GM23338 (cell line): ENCODE results near the gene CERK. TPM values are rescaled to one million over a fixed set of nuclear protein-coding genes. Genes with fewer than 3 reads are reported as not detected.
A peak's percentile ranks its signal among the peaks of the same experiment; 100 is the strongest.

Experiments
- ATAC-seq: fragments of 200-7000 bp; cut with Tn5 transposase; 3 replicates; pipeline ENCODE4 v1.9.1; 2020
- DNase-seq: peaks from one replicate; pipeline ENCODE4 v3.0.0-alpha.2; 2015; ENCODE audit warnings: low spot score
- H2AFZ ChIP-seq: fragments of 200-600 bp; sonication (generic); 2 replicates; pipeline ENCODE4 v1.8.0; 2016; ENCODE audit warnings: antibody characterized with exemption, mild to moderate bottlenecking, moderate library complexity
- H3F3A ChIP-seq: fragments of 200-600 bp; sonication (generic); replicated peaks from 2 replicates; pipeline ENCODE4 v1.8.0; 2017; ENCODE audit warnings: antibody characterized with exemption, mixed run types, low read depth
- H3K27ac ChIP-seq: fragments of 200-600 bp; sonication (generic); 2 replicates; pipeline ENCODE4 v1.6.1; 2016; ENCODE audit warnings: low read depth
- H3K27me3 ChIP-seq: fragments of 200-600 bp; sonication (generic); 2 replicates; pipeline ENCODE4 v1.8.0; 2016; ENCODE audit warnings: mild to moderate bottlenecking, mixed run types, moderate library complexity; ENCODE audit not compliant: insufficient read depth
- H3K36me3 ChIP-seq: fragments of 200-600 bp; sonication (generic); 2 replicates; pipeline ENCODE4 v1.8.0; 2016; ENCODE audit warnings: mild to moderate bottlenecking; ENCODE audit not compliant: insufficient read depth
- H3K4me1 ChIP-seq: fragments of 200-600 bp; sonication (generic); 2 replicates; pipeline ENCODE4 v1.8.0; 2016; ENCODE audit warnings: mild to moderate bottlenecking, moderate library complexity; ENCODE audit not compliant: insufficient read depth
- H3K4me2 ChIP-seq: fragments of 200-600 bp; sonication (generic); 2 replicates; pipeline ENCODE4 v1.7.1; 2017; ENCODE audit warnings: mixed run types
- H3K4me3 ChIP-seq: fragments of 200-600 bp; sonication (generic); 2 replicates; pipeline ENCODE4 v1.6.1; 2016; ENCODE audit warnings: mixed run types
- H3K79me2 ChIP-seq: fragments of 200-600 bp; sonication (generic); replicated peaks from 2 replicates; pipeline ENCODE4 v1.8.0; 2017; ENCODE audit warnings: mild to moderate bottlenecking; ENCODE audit not compliant: insufficient read depth
- H3K9me2 ChIP-seq: fragments of 200-600 bp; sonication (generic); 2 replicates; pipeline ENCODE4 v1.8.0; 2017; ENCODE audit not compliant: insufficient read depth
- H4K20me1 ChIP-seq: fragments of 200-600 bp; sonication (generic); replicated peaks from 2 replicates; pipeline ENCODE4 v1.8.0; 2017; ENCODE audit warnings: mild to moderate bottlenecking; ENCODE audit not compliant: insufficient read depth
- H3K27ac Mint-ChIP-seq: 2 replicates; pipeline ENCODE4 v1.8.0; 2020; ENCODE audit warnings: inconsistent platforms, mild to moderate bottlenecking, moderate library complexity, mixed read lengths
- H3K27me3 Mint-ChIP-seq: 3 replicates; pipeline ENCODE4 v1.8.0; 2022; ENCODE audit warnings: low read depth, mild to moderate bottlenecking, moderate library complexity, mixed read lengths, inconsistent platforms; ENCODE audit not compliant: insufficient read depth, poor library complexity
- H3K36me3 Mint-ChIP-seq: 3 replicates; pipeline ENCODE4 v1.8.0; 2021; ENCODE audit warnings: low read depth, mild to moderate bottlenecking, inconsistent platforms, moderate library complexity, mixed read lengths
- H3K4me1 Mint-ChIP-seq: 3 replicates; pipeline ENCODE4 v1.8.0; 2020; ENCODE audit warnings: mild to moderate bottlenecking, inconsistent platforms, mixed read lengths
- H3K4me3 Mint-ChIP-seq: 3 replicates; pipeline ENCODE4 v1.8.0; 2021; ENCODE audit warnings: moderate library complexity, mild to moderate bottlenecking, inconsistent platforms, mixed read lengths
- H3K9me3 Mint-ChIP-seq: 3 replicates; pipeline ENCODE4 v1.8.0; 2020; ENCODE audit warnings: moderate library complexity, mild to moderate bottlenecking, inconsistent platforms, mixed read lengths
- CTCF ChIP-seq, 2 experiments: fragments of 200-600 bp in 1 of 2; sonication (generic) in 1 of 2; conservative IDR thresholded peaks; 2 replicates each; pipeline versions ENCODE4 v1.5.1 to v1.6.1; 2016 to 2017; ENCODE audit warnings: antibody characterized with exemption in 2 of 2, low read depth in 2 of 2, mild to moderate bottlenecking in 2 of 2, moderate library complexity in 1 of 2
- EZH2phosphoT487 ChIP-seq: fragments of 200-600 bp; sonication (generic); IDR thresholded peaks from one replicate; pipeline ENCODE4 v1.8.1; 2018; ENCODE audit warnings: antibody characterized with exemption; ENCODE audit not compliant: unreplicated experiment
- JUNB ChIP-seq: IDR thresholded peaks from one replicate; pipeline ENCODE4 v1.6.1; 2016; ENCODE audit warnings: antibody characterized with exemption; ENCODE audit not compliant: unreplicated experiment
- NANOG ChIP-seq: IDR thresholded peaks from 2 replicates; pipeline ENCODE4 v1.6.1; 2016; ENCODE audit warnings: antibody characterized with exemption, borderline replicate concordance
- POLR2AphosphoS5 ChIP-seq: IDR thresholded peaks from 2 replicates; pipeline ENCODE4 v1.6.1; 2016; ENCODE audit warnings: antibody characterized with exemption, low read depth
- ZNF462 ChIP-seq: fragments of 250-450 bp; sonication (Bioruptor Pico); IDR thresholded peaks from 2 replicates; pipeline ENCODE4 v1.5.0; 2020; ENCODE audit warnings: mild to moderate bottlenecking, moderate library complexity
- polyA plus RNA-seq: library from polyadenylated mRNA; unstranded; fragments of >200 nt; fragmentation: Nextera tagmentation; extraction: Ambion mirVana; gene quantifications from 2 replicates; pipeline ENCODE4 v1.2.1, GENCODE V29; 2016
- total RNA-seq: library from RNA; depleted of rRNA; stranded (reverse); fragments of >200 nt; shearing (Covaris generic); gene quantifications from 2 replicates; pipeline ENCODE4 v1.2.3, GENCODE V29; 2014

Gene CERK
- total and polyA plus RNA-seq, 2 experiments from 2014 or later: 12.7 to 62.9 TPM

- no peaks in the 10 kb centered on the region for H3K36me3 Mint-ChIP-seq
- no peaks in the 10 kb centered on the region for H3K4me1 ChIP-seq
- ATAC-seq (no peak), DNase-seq (no peak)
- H3K4me2 ChIP-seq: no peak overlapping the region
- peaks cover 17% of the 10 kb centered on the region; the same call in 2 of the 3 replicates for H3K4me1 Mint-ChIP-seq
- H3K27me3 ChIP-seq: no peaks in the 10 kb centered on the region
- peaks cover 9% of the 10 kb centered on the region for H3K27me3 Mint-ChIP-seq
- no peak overlapping the region for H3K4me3 ChIP-seq
- H3K27ac ChIP-seq: no peak overlapping the region
- H3F3A ChIP-seq: no peaks in the 10 kb centered on the region
- no peaks in the 10 kb centered on the region for H3K79me2 ChIP-seq
- no peak overlapping the region for H3K4me3 Mint-ChIP-seq
- H2AFZ ChIP-seq: no peak overlapping the region
- H3K27ac Mint-ChIP-seq: peak overlapping the region; percentile 85; the same call in 1 of the 2 replicates
- no peak for TF ChIP-seq NANOG
- no peak for TF ChIP-seq JUNB
- TF ChIP-seq CTCF (conservative IDR thresholded peaks at IDR 0.05; ENCODE audit: low read depth in 2 of 2): no peak
- no peaks in the 10 kb centered on the region for H3K9me3 Mint-ChIP-seq
- no peaks in the 10 kb centered on the region for H3K36me3 ChIP-seq
- H4K20me1 ChIP-seq: no peaks in the 10 kb centered on the region
- H3K9me2 ChIP-seq: no peaks in the 10 kb centered on the region
Observed at GRCh38 chr22:46661221-46661851, 76.7 kb downstream of the CERK start.

GRCh38 chr22:46660604-46661201 lies 77.3 kb downstream of the CERK start:
- no peaks in the 10 kb centered on the region for H3K27me3 ChIP-seq
- H3K27ac ChIP-seq: no peak overlapping the region
- no peaks in the 10 kb centered on the region for H3K4me1 ChIP-seq
- H3K9me2 ChIP-seq: no peaks in the 10 kb centered on the region
- peak overlapping the region; percentile 85 for H3K27ac Mint-ChIP-seq
- DNase-seq (peak; percentile 53), ATAC-seq (peak; percentile 70)
- H3K36me3 Mint-ChIP-seq: no peaks in the 10 kb centered on the region
- H3K4me3 Mint-ChIP-seq: no peak overlapping the region; the same call in 2 of the 3 replicates
- no peaks in the 10 kb centered on the region for H3K36me3 ChIP-seq
- no peaks in the 10 kb centered on the region for H3K79me2 ChIP-seq
- no peak overlapping the region for H2AFZ ChIP-seq
- TF ChIP-seq POLR2AphosphoS5 (no peak), EZH2phosphoT487 (no peak), CTCF (conservative IDR thresholded peaks at IDR 0.05; ENCODE audit: low read depth in 2 of 2) (peak; percentile 15 to 25; a peak in 1 of 4 replicates), ZNF462 (no peak)
- H4K20me1 ChIP-seq: no peaks in the 10 kb centered on the region
- peaks cover 9% of the 10 kb centered on the region for H3K27me3 Mint-ChIP-seq
- H3F3A ChIP-seq: no peaks in the 10 kb centered on the region
- no peak overlapping the region for H3K4me3 ChIP-seq
- no peaks in the 10 kb centered on the region for H3K9me3 Mint-ChIP-seq
- H3K4me2 ChIP-seq: no peak overlapping the region
- H3K4me1 Mint-ChIP-seq: peaks cover 17% of the 10 kb centered on the region; the same call in 2 of the 3 replicates
